RKO (cell line): ENCODE measurements around the gene PSMD8.
"Not testable (repeated sequence)": the region's sequence is repeated elsewhere in the genome, so short reads cannot be mapped to it uniquely, and the experiment has no call there.

Experiments
- DNase-seq: peaks from one replicate; pipeline ENCODE4 v3.0.0-alpha.2; 2016; ENCODE audit warnings: low spot score

The PSMD8 gene

DNA sequence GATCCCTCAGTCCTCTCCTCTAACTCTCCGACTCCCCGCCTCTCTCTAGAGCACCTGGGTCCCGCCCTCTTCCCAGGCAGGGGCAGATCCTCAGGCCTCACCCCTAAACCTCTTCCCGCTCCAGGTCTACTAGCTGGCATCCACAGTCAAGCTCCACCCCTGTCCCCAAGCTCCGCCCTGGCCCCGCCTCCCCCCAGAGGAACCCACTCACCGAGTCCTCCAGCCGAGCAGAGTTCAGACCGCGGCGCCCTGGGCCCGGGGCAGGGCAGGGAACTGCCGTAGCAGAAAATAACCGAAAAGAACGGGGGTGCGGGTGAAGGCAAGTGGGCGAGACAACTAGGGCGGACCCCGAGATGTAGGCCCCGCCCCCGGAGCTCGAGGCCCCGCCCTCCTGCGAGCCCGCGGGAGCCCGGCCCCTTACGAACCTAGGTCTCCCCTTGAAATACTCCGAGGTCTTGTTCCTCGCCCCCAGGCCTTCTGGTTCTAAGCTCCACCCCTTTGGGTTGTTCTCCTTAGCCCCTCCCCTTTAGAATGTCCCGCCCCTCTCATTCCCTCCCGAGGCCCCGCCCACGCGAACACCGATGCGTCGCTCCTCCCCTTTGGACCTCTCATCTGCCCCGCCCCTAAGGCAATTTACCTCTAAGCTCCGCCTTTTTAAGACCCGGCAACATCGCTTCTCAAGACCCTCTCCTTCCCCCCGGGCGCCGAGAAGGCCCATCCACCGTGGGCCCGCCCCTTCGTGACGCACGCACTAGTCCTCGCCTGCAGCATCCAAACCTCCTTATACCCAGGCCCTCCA lies 13.4 kb downstream of the PSMD8 start, which contains the start of gene GGN:
Gene GGN, minus strand, starts transcription at position 485 of the 799 bp plus-strand sequence. CDS start 773 bp downstream, outside the sequence.
- peak; percentile 90 for DNase-seq

DNA sequence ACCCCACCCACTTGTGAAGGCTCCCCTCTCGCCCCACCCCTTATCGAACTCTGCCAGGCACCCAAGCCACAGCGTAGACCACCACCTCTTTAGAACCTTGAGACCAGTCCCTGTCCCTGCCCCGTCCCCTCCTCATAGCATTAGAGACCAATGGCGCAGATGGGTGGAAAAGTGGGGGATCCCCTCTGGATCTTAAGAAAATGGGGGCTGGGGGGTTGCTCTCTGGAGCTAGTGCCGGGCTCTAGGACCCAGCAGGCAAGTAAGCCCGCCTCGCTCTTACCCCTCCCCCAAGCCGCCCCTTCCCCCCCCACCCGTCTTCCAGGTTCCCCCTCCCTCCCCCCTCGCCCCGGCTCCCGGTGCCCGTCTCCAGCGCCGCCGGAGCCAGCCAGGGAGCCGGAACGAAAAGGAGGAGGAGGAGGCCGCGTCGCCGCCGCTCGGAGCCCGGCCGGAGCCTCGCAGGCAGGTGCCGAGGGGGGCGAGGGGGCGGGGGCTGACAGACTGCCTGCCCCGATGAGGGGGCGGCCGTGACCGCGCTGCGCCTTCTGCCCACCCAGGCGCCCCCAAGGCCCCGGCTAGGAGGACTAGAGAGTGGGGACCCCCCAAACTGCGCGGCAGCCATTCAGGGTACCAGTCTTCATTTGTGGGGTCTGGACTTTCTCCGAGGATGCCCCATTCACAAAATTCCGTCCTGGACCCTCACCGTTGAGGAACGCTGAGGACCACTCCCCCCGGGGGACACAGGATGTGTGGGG lies 14.2 kb downstream of the PSMD8 start, which contains the start of gene SPRED3:
Gene SPRED3, plus strand, starts transcription at position 349 of the 752 bp plus-strand sequence. CDS start 1,606 bp downstream, outside the sequence.
- DNase-seq, result peak; percentile 66

DNA sequence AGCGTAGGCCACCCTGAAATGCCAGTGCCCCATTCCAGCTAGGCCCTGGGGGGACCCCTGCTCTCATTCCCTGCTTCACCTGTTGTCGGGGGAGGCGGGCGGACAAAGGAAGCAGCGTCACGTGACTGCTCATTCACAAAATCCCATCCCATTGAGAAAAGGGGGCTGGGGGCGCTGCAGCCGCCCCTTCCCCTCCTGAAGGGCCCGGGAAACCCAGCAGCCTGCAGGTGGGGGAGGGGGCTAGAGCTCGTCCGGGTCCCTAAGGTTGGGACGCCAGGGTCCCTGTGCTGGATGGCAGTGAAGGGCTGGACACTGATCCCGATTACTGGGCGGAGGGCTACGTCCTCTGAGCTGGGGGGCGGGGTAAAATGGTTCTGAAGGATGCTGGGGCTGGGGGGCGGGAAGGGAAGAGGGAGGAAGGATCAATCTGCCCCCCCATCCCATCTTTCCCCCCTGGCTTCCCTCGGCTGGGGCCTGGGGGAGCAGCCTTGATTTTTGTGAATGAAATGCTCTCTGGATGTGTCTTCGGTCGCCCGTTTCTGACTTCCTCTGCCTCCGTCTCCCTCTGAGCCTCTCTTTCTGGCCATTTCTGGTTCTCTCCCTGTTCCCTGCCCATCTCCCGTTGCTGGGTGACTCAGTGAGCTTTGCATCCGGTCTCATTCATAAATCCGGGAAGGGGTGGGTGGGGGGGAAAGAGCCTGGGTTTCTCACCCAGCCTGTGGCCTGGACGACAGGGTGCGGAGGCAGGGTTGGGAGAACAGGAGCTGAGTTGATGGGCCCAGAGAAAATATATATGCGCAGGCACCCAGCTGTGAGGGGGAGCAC lies 14.9 kb downstream of the PSMD8 start:
- DNase-seq, result peak; percentile 87

GRCh38 chr19:38389957-38390924 lies 15.9 kb downstream of the PSMD8 start:
- no peak for DNase-seq

GRCh38 chr19:38391911-38392464 lies 17.6 kb downstream of the PSMD8 start:
- no peak for DNase-seq

DNA sequence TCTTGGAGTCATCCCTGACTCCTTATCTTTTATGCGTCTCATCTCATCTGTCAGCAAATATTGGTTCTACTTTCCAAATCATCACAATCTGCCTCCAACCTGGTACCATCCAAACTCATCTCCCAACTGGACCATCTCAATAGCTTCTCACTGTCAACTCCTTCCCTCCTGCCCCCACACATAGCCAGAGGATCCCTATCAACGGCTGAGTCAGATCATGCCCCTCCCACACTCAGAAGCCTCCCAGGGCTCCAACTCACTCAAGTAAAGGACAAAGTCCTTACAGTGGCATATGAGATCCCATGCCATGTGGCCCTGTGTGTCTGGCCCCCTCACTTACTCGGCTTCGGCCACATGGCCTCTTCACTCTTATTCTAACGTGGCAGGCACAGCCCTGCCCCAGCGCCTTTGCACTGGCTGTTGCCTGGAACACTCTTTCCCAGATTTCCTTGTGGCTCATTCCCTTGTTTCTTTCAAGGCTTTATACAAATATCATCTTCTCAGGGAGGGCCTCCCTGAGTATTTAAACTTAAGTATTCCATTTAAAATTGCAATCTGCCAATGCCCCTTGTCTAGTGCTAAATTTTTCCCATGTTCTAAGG lies 18.4 kb downstream of the PSMD8 start:
- peak; percentile 56 for DNase-seq

DNA sequence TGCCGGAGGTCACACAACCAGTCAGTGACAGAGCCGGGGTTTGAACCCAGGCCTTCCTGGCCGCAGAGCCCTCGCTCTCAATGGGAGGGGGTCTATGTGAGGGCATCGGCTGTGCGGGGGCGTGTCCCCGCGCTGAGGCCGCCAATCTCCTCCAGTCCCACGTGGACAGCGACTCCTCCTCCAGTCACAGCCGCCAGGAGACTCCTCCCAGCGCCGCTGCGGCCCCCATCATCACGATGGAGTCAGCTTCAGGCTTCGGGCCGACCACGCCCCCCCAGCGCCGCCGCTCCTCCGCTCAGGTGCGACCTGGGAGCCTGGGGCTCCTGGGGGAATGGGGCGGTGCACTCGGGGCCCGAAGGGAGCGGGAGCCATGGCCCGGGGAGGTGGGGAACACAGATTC lies 20.1 kb downstream of the PSMD8 start:
- DNase-seq, result no peak

DNA sequence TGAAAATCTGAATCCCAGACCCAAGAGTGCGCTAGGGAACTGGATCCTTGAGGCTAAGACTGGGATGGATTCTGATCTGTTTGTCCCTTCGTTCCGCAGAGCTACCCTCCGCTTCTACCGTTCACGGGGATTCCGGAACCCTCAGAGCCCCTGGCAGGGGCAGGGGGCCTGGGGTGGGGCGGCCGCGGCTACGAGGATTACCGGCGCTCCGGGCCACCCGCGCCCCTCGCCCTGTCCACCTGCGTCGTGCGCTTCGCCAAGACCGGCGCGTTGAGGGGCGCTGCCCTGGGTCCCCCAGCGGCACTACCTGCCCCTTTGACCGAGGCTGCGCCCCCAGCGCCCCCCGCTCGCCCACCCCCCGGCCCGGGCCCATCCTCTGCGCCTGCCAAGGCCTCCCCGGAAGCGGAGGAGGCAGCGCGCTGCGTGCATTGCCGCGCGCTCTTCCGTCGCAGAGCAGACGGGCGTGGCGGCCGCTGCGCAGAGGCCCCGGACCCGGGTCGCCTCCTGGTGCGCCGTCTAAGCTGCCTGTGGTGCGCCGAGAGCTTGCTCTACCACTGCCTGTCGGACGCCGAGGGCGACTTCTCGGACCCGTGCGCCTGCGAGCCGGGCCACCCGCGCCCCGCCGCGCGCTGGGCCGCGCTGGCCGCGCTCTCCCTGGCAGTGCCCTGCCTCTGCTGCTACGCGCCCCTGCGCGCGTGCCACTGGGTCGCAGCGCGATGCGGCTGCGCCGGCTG lies 21.2 kb downstream of the PSMD8 start:
- DNase-seq, result no peak

DNA sequence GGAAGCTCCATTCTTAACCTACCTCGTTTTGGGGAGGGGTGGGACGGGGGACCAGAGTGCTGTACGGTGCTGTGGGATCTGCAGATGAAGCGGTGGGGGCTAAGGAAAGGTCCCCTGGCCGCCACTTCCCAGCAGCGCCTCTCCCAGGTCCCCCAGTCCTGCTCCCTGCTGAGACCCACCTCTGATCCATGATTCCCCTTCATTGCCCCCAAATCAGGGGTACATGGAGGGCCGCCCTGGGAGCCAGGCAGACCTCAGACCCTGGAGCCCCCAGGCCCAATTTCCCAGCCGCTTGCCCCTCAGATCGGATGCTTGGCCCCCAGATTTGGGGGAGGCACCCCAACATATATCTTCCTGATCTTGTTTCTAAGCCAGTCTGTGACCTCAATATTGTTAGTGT lies 24.7 kb downstream of the PSMD8 start:
- no peak for DNase-seq

- DNase-seq, result no peak
Observed at GRCh38 chr19:38399537-38399936, 25.2 kb downstream of the PSMD8 start.

- DNase-seq, result no peak
Observed at GRCh38 chr19:38400361-38400760, 26.0 kb downstream of the PSMD8 start.

DNA sequence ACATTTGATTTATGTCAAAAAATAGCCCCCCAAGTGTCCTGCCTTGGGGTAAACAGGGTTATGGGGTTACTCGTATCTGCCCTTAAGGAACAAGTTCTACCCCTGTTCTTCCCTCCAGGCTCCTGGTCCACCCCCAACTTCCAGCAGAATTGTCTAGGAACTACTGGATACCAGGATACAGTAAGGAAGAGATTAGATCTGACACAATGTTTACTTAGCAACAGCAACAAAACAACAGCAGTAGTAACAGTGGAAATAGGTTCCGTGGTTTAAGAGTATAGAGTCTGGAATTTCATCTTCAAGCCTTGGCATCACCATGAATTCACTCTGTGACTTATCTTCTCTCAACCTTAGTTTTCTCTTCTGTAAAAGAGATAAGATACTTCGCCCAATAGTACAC lies 26.8 kb downstream of the PSMD8 start:
- DNase-seq, result peak; percentile 55

GRCh38 chr19:38402623-38402966 lies 28.2 kb downstream of the PSMD8 start:
- no peak for DNase-seq

GRCh38 chr19:38402967-38403674 lies 28.8 kb downstream of the PSMD8 start, which contains the start of gene FAM98C:
Gene FAM98C (plus strand): TSS chr19:38403093. CDS start chr19:38403154, 61 bp downstream.
- peak; percentile 96 for DNase-seq

DNA sequence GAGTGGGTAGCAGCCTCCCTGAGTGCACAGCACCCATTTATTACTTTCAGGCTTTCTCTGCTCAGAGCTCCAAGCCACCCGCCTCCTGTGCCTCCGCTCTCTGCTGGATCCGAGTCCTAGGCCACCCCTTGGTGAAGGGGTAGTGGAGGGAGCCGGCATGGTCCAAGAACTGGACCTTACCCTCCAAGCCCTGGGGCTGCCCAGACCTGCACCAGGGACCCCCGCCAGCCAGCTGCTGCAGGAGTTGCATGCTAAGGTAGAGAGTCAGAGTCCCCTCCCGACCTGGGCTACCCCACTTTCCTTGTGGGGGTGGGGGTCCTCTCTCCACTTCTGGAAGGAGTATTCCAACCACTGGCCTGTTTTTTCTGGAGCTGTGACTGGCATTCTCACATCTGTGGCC lies 30.5 kb downstream of the PSMD8 start:
- no peak for DNase-seq

DNA sequence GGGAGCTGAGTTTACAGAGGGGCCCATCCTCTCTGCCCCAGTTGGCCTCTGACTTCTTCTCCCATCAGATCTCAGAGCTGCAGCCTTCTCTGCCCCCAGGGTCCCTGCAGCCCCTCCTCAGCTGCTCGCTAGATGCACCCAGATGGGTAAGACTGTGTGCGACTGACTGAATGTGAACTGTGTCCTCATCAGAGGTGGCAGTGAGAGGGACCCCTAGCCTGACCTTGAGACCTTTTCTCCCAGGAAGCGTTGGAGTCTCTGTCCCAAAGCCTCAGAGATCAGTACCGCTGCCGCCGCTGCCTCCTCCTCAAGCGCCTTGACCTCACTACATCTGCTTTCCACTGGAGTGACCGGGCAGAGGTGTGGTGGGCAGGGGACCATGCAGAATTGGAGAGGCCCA lies 30.9 kb downstream of the PSMD8 start:
- no peak for DNase-seq

DNA sequence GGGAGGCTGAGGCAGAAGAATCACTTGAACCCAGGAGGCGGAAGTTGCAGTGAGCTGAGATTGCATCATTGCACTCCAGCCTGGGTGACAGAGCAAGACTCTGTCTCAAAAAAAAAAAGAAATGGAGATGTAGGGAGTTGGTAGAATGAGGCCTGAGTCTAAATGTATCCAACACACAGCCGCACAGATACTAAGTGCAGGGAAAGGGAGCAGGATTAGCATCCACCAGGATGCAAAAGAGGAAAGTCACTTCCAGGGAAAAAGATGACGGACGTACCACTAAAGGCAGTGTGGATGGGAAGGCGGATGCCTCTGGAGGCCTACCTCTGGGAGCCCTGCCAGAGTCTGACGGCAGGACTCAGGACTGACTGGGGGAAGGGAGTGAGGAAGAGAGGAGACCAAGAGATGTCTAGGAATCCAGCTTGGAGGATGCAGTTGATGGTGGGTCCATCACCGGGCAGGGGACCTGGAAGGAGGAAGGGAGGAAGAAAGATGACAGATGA lies 35.3 kb downstream of the PSMD8 start:
- no peak for DNase-seq

DNA sequence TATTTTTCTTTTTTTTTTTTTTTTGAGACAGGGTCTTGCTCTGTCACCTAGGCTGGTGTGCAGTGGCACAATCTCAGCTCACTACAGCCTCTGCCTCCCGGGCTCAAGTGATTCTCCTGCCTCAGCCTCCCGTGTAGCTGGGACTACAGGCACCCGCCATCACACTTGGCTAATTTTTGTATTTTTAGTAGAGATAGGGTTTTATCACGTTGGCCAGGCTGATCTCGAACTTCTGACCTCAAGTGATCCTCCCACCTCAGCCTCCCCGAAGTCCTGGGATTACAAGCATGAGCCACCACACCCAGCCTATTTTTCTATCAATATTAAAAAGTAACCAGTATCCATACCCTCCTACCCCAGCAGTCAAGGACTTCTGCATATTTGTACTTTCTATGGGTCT lies 36.0 kb downstream of the PSMD8 start:
- not testable (repeated sequence) for DNase-seq
